NCI-H1092 treated with DMSO at 0.1 percent for 48 hours (cell line): ENCODE data around the gene CASK.
"Not testable (repeated sequence)": the region's sequence is repeated elsewhere in the genome, so short reads cannot be mapped to it uniquely, and the experiment has no call there.

Experiments
- DNase-seq: peaks from one replicate; lab custom pipeline; 2025; lab: John Stamatoyannopoulos, UW

The CASK gene

DNA sequence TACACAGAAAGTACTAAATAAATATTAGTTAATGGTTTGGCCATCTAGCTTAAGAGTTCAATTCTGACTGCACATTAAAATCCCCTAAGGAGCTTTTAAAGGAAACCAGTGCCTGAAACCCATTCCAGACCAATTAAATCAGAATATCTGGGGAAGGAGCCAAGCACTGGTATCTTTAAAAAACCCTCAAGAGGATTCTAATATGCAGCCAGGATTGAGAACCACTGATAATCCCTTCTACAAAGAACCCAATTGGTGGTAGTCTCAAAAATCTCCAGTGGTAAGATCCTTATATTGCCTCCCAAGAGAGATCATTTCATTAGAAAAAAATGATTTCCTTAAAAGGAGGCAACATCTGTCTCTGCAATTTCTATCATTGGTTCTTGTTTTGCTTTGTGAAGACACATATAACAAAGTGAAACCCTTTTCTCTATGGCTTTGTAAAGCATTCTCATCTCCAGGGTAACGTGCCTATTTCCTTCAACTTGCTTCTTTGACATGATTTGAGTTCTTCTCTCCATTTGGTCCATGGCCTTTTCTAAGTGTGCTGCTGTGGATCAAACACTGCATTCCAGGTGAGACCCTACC is 231.1 kb downstream of the CASK start:
- peak; percentile 9 for DNase-seq

DNA sequence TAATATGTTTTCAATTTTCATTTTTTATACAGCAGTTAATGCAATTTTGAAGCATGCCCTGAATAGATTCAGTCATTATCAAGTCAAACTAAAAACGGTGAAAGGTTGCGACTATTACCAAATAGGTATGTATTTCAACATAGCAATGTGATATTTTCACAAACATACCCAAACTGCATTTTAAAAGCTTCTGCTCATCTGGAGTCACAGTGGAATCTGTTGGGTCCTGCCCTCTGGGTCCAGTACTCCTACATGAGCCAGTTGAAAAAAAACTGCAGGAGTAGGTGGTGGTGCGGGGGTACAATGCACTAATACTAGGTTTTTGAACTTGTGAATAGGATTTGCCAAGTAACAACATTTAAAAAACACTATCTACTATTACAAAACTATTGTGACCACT is 233.6 kb downstream of the CASK start:
- no peak for DNase-seq

GRCh38 chrX:41688835-41689234 is 234.5 kb downstream of the CASK start, which contains the start of gene GPR34:
Gene GPR34, plus strand, starts transcription at chrX:41688973. Its CDS starts 6,661 bp downstream, at chrX:41695634.
- DNase-seq = no peak

DNA sequence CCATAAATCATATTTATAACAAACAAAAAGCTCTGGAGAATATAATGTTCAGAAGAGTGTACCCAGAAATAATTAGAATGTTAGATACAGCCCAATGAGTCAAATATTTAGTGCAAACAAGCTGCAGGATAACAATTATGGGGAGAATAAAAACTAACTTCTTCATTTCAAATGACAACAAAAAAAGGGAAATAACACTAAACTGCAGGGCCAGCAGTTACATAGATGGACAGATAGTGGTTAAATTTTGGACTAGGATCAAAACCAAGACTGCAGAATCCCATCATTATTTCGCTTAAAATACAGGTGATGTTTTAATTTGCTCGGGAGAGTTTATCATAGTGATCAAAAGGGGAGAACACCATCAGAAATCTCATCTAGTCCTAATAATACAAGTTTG is 235.2 kb downstream of the CASK start:
- no peak for DNase-seq

GRCh38 chrX:41686788-41687187 is 236.6 kb downstream of the CASK start:
- no peak for DNase-seq

- DNase-seq = no peak
Observed at GRCh38 chrX:41684940-41685339, 238.4 kb downstream of the CASK start.

DNA sequence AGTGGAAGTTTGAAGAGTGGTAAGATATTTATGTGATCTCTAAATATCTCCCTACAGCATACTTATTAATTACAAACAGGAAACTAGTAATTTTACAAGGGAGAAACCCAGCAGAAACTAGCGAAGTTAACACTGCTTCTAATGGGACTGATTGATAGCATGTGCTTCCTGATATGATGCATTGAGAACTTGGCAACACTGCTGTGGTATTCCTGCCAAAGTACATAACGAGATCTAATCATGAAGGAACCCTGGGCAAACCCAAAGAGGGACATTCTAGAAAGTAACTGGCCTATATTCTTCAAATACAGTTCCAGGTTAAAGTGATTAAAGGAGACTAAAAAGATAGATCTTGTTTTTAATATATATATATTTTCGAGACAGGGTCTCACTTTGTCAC is 239.2 kb downstream of the CASK start:
- no peak for DNase-seq

DNA sequence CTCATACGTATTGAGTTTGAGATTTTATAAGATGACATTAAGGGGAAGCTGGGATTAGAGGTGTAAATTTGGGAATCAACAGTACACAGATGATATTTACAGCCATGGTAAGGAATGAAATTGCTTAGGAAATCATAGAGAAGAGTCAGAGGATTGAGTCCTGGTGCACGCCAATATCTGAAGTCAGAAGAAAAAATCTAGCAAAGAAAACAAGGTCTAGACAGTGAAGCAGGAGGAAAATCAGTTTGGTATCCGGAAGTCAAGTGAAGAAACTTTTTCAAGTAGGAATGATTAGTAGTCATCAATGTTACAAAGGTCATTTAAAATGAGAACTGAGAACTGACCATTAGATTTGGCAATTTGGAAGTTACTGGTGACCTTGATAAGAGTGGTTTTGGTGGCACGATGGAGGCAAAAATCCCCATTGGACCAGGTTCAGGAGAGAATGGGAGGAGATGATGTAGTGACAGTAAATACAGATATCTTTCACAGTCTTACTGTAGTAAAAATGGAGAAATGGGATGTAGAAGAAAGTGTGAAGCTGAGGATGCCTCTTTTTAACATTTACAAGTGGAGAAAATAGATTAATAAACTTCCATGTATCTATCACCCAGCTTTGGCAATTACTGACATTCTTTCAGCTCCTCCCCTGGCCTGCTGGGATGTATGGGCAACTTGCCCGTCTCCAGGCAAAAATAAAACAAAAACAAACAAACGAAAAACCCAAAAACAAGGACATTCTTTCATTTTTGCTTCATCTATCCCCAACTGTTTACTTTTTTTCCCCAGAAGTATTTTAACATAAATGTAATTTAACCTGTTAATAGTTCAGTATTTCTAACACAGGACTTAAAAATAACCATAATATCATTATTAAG is 245.9 kb downstream of the CASK start:
- no peak for DNase-seq

DNA sequence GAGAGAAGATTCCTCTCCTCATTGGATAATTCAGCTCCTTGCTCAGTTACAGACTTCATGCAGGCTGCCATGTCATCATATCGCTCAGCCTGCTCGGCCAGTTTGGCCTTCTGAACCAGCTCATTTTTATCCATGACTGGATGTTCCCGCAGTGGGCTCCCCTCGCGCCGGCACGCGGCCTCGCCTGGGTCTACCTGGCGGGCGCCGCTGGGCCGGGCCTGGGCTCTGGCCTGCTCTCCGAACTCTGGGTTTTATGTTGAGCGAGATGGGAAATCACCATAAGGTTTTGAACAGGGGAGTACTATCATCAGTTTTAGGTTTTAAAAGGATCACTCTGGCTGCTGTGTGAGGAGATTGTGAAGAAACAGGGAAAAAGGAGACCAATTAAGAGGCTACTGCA is 247.0 kb downstream of the CASK start:
- not testable (repeated sequence) for DNase-seq

GRCh38 chrX:41672643-41673042 is 250.7 kb downstream of the CASK start:
- no peak for DNase-seq

GRCh38 chrX:41671082-41671481 is 252.3 kb downstream of the CASK start:
- no peak for DNase-seq

DNA sequence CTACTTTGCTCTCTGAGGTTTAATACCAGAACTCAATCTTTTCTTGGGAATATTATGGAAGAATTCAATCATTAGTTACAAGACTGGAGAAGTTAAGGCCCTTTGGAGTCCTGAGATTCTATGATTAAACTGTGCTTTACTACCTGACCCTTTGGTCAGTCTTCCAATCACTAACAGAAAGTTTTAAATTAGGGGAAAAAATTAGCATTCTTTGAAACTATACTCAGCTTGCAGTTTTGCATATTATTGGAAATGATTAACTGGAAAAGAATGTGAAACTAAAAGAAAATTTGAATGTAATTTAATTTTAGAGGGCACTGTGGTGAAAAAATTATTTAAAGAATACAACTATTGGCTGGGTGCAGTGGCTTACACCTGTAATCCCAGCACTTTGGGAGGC is 253.2 kb downstream of the CASK start:
- DNase-seq = no peak

GRCh38 chrX:41667631-41668030 is 255.7 kb downstream of the CASK start:
- no peak for DNase-seq

DNA sequence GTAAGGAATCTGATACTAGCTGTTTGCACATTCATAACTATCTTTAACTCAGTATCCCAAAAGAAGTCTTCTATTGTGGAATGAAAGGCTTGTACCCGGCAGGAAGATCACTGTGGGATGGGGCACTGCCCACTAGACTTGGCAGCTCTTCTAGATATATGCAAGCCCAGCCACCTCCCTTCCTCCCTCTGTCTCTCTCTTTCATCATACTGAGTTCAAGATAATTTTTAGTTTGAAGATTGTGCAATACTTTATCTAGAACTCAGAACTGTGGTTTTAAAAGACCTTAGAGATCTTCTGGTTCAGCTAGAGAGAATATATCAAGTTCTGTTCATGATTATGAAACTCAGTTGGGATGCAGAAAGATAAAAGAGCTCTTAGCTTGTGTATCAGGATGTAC is 257.1 kb downstream of the CASK start:
- no peak for DNase-seq

DNA sequence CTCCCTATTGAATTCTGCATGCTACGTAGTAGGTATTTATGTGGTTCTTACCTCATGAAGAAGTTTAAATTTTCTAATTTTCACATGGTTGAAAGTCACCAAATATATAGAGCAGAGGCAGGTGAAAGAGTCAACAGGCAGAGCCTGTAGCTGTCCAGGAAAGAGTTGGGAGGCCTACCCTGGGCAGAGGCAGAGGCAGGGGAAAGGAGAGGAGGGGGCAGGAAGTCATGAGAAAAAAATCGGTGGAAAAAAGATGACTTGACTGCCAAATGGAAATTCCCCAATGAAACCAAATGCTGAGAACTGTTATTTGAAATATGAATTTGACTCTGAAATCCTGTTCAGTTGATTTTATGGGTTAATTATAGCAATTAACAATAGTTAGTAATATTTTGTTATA is 257.7 kb downstream of the CASK start:
- DNase-seq = no peak

GRCh38 chrX:41664908-41665307 is 258.4 kb downstream of the CASK start:
- no peak for DNase-seq

- no peak for DNase-seq
Observed at GRCh38 chrX:41664375-41664901, 258.9 kb downstream of the CASK start.

DNA sequence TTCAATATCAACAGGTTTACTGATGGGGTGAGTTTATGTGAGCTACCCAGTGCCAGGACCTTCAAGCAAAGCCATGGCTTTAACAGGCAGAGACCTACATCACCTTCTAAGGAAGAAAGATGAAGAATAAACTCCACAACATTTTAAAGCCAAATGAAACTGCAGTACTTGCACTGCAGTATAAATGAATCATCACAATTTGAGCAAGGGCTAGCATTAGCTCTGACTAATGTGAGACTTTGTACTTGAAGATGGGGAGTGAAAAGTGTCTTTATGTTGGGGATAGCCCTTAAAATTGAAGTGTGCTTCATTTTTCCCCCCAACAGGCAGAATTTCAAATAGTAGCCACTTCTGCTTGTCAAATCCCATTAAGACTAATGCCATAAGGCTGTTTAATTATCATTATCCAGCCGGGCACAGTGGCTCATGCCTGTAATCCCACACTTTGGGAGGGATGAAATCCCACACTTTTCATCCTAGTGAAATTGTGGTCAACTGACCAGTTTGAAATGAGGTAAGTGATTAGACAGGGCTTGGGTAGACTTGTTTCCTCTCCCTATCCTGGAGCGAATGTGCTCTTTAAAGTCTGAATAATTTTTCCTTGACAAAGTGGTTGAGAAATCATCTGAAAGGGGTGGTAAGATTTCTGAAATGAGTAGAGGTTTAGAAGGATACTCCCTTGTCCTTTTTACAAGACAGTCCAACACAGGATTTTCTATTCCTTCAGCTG is 261.8 kb downstream of the CASK start:
- no peak for DNase-seq

- no peak for DNase-seq
Observed at GRCh38 chrX:41655631-41656030, 267.7 kb downstream of the CASK start.

DNA sequence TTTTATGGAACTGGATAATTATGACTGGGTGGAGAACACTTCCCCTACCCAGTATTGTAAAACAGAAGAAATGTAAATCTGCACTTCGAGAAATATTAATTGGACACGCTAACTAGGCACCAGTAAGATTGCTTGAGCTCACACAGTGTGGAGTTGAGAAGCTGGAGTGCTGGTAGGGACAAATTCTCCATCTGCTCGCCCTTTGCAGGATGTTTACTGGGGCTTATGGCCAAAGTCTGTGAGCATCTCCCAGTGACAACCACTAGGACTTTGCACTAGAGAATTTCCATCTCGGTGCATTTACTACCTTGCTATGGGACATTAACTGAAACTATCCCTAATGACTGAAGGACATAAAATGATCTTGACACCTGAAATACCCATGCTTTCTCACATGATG is 268.3 kb downstream of the CASK start:
- DNase-seq = no peak

GRCh38 chrX:41653125-41653524 is 270.2 kb downstream of the CASK start:
- DNase-seq = no peak

DNA sequence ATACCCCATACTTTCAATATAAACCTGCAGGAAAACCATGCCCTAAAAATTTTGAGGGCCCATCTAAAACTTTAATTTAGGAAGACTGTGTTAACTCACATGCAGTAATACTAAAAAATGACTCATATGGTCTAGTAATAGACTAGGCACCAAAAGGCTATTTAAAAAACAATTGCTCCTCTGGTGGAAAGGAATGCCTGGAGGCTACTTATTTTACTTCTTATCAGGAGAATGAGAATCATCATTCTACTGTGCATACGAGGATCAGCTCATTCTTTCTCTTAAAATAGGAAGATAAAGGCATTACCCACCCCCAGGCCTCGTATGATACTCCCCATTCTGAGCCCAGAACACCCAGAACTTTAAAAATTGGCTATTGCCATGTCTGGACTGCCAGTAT is 277.2 kb downstream of the CASK start:
- not testable (repeated sequence) for DNase-seq

GRCh38 chrX:41634284-41634683 is 289.1 kb downstream of the CASK start:
- DNase-seq = no peak
